ENCODE measurements around the gene MLLT10.

DNA sequence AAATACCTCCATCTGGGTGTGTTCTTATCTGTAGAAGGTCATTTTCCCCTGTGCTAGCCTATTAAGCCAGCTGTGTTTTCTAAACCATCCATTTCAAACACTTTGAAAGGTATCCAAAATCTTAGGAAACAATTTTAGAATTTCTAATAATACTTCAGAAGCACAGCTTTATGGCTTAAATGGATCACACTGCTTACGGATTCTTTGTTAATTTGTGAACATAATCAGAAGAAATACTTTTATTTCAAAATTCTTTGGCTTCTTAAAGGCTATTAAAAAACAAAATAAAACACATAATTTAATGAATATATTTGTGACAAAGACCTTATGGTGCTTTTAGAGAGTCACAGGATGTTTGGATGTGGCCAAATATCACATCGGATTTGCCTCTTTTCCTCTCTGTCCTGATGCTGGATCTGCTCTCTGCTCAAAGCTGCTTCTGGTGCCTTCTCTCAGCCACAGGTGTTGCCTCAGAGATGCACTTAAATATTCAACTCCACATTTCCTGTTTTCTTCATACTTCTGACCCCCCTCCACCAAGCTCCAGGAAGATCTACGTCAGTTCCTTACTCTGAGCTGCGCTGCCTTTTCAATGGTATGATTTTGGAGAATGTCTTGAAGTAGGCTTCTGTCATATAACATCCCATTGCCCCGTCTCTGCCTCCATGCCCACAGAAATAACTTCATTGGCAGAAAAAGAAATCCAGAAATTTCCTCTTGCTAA, 230.6 kb downstream of the MLLT10 start:
- TF ChIP-seq IKZF1 (conservative IDR thresholded peaks at IDR 0.05) (no peak), POLR2A (IDR thresholded peaks at IDR 0.05; ENCODE audit: low read depth, low read length) (no peak), MYC (IDR thresholded peaks at IDR 0.05; ENCODE audit: insufficient read depth, insufficient read length, insufficient replicate concordance, low read length, severe bottlenecking) (no peak), HDAC2 (IDR thresholded peaks at IDR 0.05) (no peak), NBN (IDR thresholded peaks at IDR 0.05) (no peak), SP1 (IDR thresholded peaks at IDR 0.05; ENCODE audit: low read depth, low read length) (no peak)
- TF ChIP-seq, protein P1, sequence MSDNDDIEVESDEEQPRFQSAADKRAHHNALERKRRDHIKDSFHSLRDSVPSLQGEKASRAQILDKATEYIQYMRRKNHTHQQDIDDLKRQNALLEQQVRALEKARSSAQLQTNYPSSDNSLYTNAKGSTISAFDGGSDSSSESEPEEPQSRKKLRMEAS (IDR thresholded peaks at IDR 0.05; ENCODE audit: low read depth, low read length), result no peak
- TF ChIP-seq, protein P2, sequence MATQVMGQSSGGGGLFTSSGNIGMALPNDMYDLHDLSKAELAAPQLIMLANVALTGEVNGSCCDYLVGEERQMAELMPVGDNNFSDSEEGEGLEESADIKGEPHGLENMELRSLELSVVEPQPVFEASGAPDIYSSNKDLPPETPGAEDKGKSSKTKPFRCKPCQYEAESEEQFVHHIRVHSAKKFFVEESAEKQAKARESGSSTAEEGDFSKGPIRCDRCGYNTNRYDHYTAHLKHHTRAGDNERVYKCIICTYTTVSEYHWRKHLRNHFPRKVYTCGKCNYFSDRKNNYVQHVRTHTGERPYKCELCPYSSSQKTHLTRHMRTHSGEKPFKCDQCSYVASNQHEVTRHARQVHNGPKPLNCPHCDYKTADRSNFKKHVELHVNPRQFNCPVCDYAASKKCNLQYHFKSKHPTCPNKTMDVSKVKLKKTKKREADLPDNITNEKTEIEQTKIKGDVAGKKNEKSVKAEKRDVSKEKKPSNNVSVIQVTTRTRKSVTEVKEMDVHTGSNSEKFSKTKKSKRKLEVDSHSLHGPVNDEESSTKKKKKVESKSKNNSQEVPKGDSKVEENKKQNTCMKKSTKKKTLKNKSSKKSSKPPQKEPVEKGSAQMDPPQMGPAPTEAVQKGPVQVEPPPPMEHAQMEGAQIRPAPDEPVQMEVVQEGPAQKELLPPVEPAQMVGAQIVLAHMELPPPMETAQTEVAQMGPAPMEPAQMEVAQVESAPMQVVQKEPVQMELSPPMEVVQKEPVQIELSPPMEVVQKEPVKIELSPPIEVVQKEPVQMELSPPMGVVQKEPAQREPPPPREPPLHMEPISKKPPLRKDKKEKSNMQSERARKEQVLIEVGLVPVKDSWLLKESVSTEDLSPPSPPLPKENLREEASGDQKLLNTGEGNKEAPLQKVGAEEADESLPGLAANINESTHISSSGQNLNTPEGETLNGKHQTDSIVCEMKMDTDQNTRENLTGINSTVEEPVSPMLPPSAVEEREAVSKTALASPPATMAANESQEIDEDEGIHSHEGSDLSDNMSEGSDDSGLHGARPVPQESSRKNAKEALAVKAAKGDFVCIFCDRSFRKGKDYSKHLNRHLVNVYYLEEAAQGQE (IDR thresholded peaks at IDR 0.05; ENCODE audit: low read depth, low read length), result no peak

All from GM12878 (cell line).